OCI-LY3 (cell line): ENCODE results near the gene RFC1.
"Not testable (repeated sequence)": the region's sequence is repeated elsewhere in the genome, so short reads cannot be mapped to it uniquely, and the experiment has no call there.

ENCODE experiments used
- H2AFZ ChIP-seq: fragments of 200-600, 300-600 bp; shearing (Covaris generic); 2 replicates; pipeline ENCODE4 v1.6.0; 2014; ENCODE audit warnings: antibody characterized with exemption, low read depth, low read length
- H3K27ac ChIP-seq: fragments of 200-600, 300-600 bp; sonication (generic); 2 replicates; pipeline ENCODE4 v1.5.1; 2014; ENCODE audit warnings: mild to moderate bottlenecking, low read length, moderate library complexity, mixed read lengths
- H3K27me3 ChIP-seq: fragments of 200-600, 300-600 bp; sonication (generic); 2 replicates; pipeline ENCODE4 v1.6.1; 2014; ENCODE audit warnings: low read depth, low read length, mixed read lengths
- H3K36me3 ChIP-seq: fragments of 200-600, 300-600 bp; sonication (generic); replicated peaks from 2 replicates; pipeline ENCODE3; 2014; ENCODE audit warnings: low read depth, low read length, mixed read lengths
- H3K4me1 ChIP-seq: fragments of 300-600, 200-600 bp; sonication (generic); 2 replicates; pipeline ENCODE4 v1.6.1; 2014; ENCODE audit warnings: low read length, mixed read lengths
- H3K4me2 ChIP-seq: fragments of 200-600, 300-600 bp; sonication (generic); 2 replicates; pipeline ENCODE4 v1.6.1; 2014; ENCODE audit warnings: low read length, mixed read lengths
- H3K4me3 ChIP-seq: fragments of 300-600, 200-600 bp; sonication (generic); 2 replicates; pipeline ENCODE4 v1.5.1; 2014; ENCODE audit warnings: antibody characterized with exemption, mild to moderate bottlenecking, low read length, moderate library complexity
- H3K79me2 ChIP-seq: fragments of 300-600, 200-600 bp; shearing (Covaris generic); 2 replicates; pipeline ENCODE4 v1.6.1; 2014; ENCODE audit warnings: mild to moderate bottlenecking, low read length, mixed read lengths
- H3K9ac ChIP-seq: fragments of 300-600, 200-600 bp; shearing (Covaris generic); 2 replicates; pipeline ENCODE4 v1.6.0; 2014; ENCODE audit warnings: mild to moderate bottlenecking, low read length, moderate library complexity
- H3K9me3 ChIP-seq: fragments of 200-600, 300-600 bp; shearing (Covaris generic); 2 replicates; pipeline ENCODE4 v1.6.1; 2014; ENCODE audit warnings: low read length, mixed read lengths; ENCODE audit not compliant: insufficient read depth
- H4K20me1 ChIP-seq: fragments of 200-600, 300-600 bp; sonication (generic); 2 replicates; pipeline ENCODE4 v1.6.1; 2016; ENCODE audit warnings: low read length, mixed read lengths; ENCODE audit not compliant: insufficient read depth
- EZH2phosphoT487 ChIP-seq: fragments of 200-600 bp; shearing (Covaris generic); IDR thresholded peaks from 2 replicates; pipeline ENCODE4 v1.6.1; 2018; ENCODE audit warnings: antibody characterized with exemption, mixed run types, low read depth
- TF ChIP-seq, protein P1 (sequence below): fragments of 200-600, 300-600 bp; sonication (generic); IDR thresholded peaks from 2 replicates; pipeline ENCODE4 v1.5.1; 2014; ENCODE audit warnings: antibody characterized with exemption, low read length, low read depth

The RFC1 gene

GRCh38 chr4:39390603-39391002 lies 24.4 kb upstream of the RFC1 start:
- H3K27ac ChIP-seq = no peak overlapping the region
- no peak overlapping the region for H2AFZ ChIP-seq
- TF ChIP-seq, protein P1, sequence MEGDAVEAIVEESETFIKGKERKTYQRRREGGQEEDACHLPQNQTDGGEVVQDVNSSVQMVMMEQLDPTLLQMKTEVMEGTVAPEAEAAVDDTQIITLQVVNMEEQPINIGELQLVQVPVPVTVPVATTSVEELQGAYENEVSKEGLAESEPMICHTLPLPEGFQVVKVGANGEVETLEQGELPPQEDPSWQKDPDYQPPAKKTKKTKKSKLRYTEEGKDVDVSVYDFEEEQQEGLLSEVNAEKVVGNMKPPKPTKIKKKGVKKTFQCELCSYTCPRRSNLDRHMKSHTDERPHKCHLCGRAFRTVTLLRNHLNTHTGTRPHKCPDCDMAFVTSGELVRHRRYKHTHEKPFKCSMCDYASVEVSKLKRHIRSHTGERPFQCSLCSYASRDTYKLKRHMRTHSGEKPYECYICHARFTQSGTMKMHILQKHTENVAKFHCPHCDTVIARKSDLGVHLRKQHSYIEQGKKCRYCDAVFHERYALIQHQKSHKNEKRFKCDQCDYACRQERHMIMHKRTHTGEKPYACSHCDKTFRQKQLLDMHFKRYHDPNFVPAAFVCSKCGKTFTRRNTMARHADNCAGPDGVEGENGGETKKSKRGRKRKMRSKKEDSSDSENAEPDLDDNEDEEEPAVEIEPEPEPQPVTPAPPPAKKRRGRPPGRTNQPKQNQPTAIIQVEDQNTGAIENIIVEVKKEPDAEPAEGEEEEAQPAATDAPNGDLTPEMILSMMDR = no peak
- TF ChIP-seq EZH2phosphoT487 = no peak

DNA sequence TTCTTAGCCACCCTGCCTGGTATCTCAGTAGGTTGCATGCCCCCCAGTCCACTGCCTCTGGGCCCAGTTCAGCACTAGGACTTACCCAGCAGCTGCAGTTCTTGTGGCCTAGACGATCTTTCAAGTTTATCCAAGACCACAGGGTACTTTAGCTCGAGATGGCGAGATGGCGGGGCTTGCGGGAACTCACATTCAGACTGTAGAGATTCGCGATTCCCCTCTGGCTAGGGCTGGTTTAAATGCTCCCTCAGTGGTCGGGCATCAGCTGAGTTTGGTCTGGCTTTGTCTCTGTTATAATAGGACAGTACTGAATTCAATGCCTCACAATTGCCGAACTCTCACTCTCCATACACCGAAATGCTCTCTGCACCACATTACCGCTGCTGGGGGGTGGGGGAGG lies 18.4 kb upstream of the RFC1 start:
- Histone ChIP-seq H3K9me3 (no peaks in the 10 kb centered on the region), H3K4me1 (no peaks in the 10 kb centered on the region), H2AFZ (no peak overlapping the region), H3K27ac (no peak overlapping the region), H4K20me1 (no peaks in the 10 kb centered on the region), H3K36me3 (no peaks in the 10 kb centered on the region), H3K9ac (no peak overlapping the region), H3K4me3 (no peak overlapping the region), H3K27me3 (no peaks in the 10 kb centered on the region), H3K79me2 (no peaks in the 10 kb centered on the region), H3K4me2 (no peak overlapping the region)
- TF ChIP-seq EZH2phosphoT487 = no peak
- TF ChIP-seq, protein P1 = no peak

More at GRCh38 chr4:39390603-39391002, 24.4 kb upstream of the RFC1 start:
- Histone ChIP-seq H3K79me2 (no peaks in the 10 kb centered on the region), H3K4me1 (no peaks in the 10 kb centered on the region), H3K36me3 (no peaks in the 10 kb centered on the region), H3K27me3 (peaks cover 4% of the 10 kb centered on the region; the same call in 1 of the 2 replicates), H3K4me3 (no peak overlapping the region), H3K9ac (no peak overlapping the region), H3K4me2 (no peak overlapping the region), H3K9me3 (no peaks in the 10 kb centered on the region), H4K20me1 (no peaks in the 10 kb centered on the region)

- Histone ChIP-seq H3K4me3 (no peak overlapping the region), H3K27me3 (no peaks in the 10 kb centered on the region), H3K36me3 (no peaks in the 10 kb centered on the region), H3K27ac (no peak overlapping the region), H3K4me1 (no peaks in the 10 kb centered on the region), H2AFZ (no peak overlapping the region), H4K20me1 (no peaks in the 10 kb centered on the region), H3K9me3 (no peaks in the 10 kb centered on the region), H3K9ac (no peak overlapping the region), H3K4me2 (no peak overlapping the region), H3K79me2 (no peaks in the 10 kb centered on the region)
- TF ChIP-seq EZH2phosphoT487 = no peak
- TF ChIP-seq, protein P1 = no peak
Observed at GRCh38 chr4:39383690-39384089, 17.5 kb upstream of the RFC1 start.

- Histone ChIP-seq H2AFZ (no peak overlapping the region), H3K4me3 (no peak overlapping the region), H4K20me1 (no peaks in the 10 kb centered on the region), H3K27me3 (no peaks in the 10 kb centered on the region), H3K36me3 (no peaks in the 10 kb centered on the region), H3K27ac (no peak overlapping the region), H3K4me2 (no peak overlapping the region), H3K4me1 (no peaks in the 10 kb centered on the region), H3K79me2 (no peaks in the 10 kb centered on the region), H3K9me3 (0 out of 2 replicates have a peak, but pooled peaks cover 4% of the 10 kb centered on the region), H3K9ac (no peak overlapping the region)
- no peak for TF ChIP-seq EZH2phosphoT487
- TF ChIP-seq, protein P1 = no peak
Observed at GRCh38 chr4:39375478-39375877, 9.3 kb upstream of the RFC1 start.

DNA sequence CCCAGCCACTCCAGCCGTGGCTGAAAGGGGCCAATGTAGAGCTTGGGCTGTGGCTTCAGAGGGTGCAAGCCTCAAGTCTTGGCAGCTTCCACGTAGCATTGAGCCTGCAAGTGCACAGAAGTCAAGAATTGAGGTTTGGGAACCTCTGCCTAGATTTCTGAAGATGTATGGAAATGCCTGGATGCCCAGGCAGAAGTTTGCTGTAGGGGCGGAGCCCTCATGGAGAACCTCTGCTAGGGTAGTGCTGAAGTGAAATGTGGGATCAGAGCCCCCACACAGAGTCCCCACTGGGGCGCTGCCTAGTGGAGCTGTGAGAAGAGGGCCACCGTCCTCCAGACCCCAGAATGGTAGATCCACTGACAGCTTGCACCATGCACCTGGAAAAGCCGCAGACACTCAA lies 5.0 kb upstream of the RFC1 start:
- H3K4me3 ChIP-seq, H3K9ac ChIP-seq, H3K27ac ChIP-seq, H4K20me1 ChIP-seq, H3K27me3 ChIP-seq, H3K4me2 ChIP-seq, H3K79me2 ChIP-seq, H2AFZ ChIP-seq, H3K9me3 ChIP-seq, H3K36me3 ChIP-seq, H3K4me1 ChIP-seq: not testable (repeated sequence)
